ENCODE data around the gene C5orf58. TPM values are rescaled to one million over a fixed set of nuclear protein-coding genes. Genes with fewer than 3 reads are reported as not detected.

Gene C5orf58
- total and polyA plus RNA-seq, 9 of the 15 experiments (the other 6 are each of a cell fraction or from before 2014, with no cell fraction given): 1.5 to 7.6 (median 5.3) TPM

GRCh38 chr5:170218726-170219125, 14.1 kb upstream of the C5orf58 start:
- POLR2A ChIA-PET: no interaction called here
- H3K9me1 ChIP-seq (ENCODE audit: control insufficient read depth, insufficient read depth, low read length): no peaks in the 10 kb centered on the region
- in situ Hi-C loops (cut with MboI) (loop anchor here (25.0 kb wide), 1 partner anchor 1231 kb away; no protein-coding TSS in a partner anchor), intact Hi-C loops (cut with micrococcal nuclease) (no loop called here)
- H2AFZ ChIP-seq (ENCODE audit: low read depth, low read length): no peak overlapping the region
- H4K20me1 ChIP-seq (replicated peaks; ENCODE audit: control insufficient read depth, insufficient read depth, low read length): no peaks in the 10 kb centered on the region; the same call in 1 of the 2 replicates
- H3K27me3 ChIP-seq (ENCODE audit: control insufficient read depth in 2 of 2, insufficient read depth in 2 of 2, low read length in 2 of 2): peaks cover 0 to 5% of the 10 kb centered on the region in 2 experiments; a peak in 2 of 5 replicates
- H3K4me2 ChIP-seq (ENCODE audit: insufficient read depth, low read length): no peak overlapping the region
- H3K4me3 ChIP-seq: no peak overlapping the region
- ATAC-seq: no peak
- H3K4me1 ChIP-seq (replicated peaks in 1 of 2; ENCODE audit: control insufficient read depth in 2 of 2, insufficient read depth in 2 of 2, low read length in 2 of 2): no peaks in the 10 kb centered on the region
- BruUV-seq (replicated peaks): no TSS peak
- no peaks in the 10 kb centered on the region for H3K79me2 ChIP-seq (ENCODE audit: control insufficient read depth, insufficient read depth, low read length)
- 0% methylated on average over 1 of the region's 1 CpG for WGBS (ENCODE audit: insufficient coverage, low coverage, missing lambda C conversion rate)
- H3K27ac ChIP-seq (ENCODE audit: extremely low read depth, low read depth, low read length): no peak overlapping the region
- no peaks in the 10 kb centered on the region for H3K36me3 ChIP-seq (ENCODE audit: control insufficient read depth, insufficient read depth, low read length)
- CTCF ChIA-PET (ENCODE audit: low intra/inter-chr PET ratio): interaction anchor here (0.7 kb wide), 1 partner anchor 119 kb away, joined by 4 read pairs; no protein-coding TSS in a partner anchor
- no peak for FAIRE-seq
- H3K9ac ChIP-seq (ENCODE audit: insufficient read depth in 1 of 2, low read depth in 2 of 2, low read length in 2 of 2): no peak overlapping the region
- no peaks in the 10 kb centered on the region for H3K9me3 ChIP-seq (replicated peaks; ENCODE audit: control insufficient read depth, insufficient read depth, low read depth, low read length)
- no peak for DNase-seq (ENCODE audit: extremely low read depth in 1 of 4, low spot score in 3 of 4)
- TF ChIP-seq SIX5 (IDR thresholded peaks at IDR 0.05; ENCODE audit: borderline replicate concordance in 1 of 2, insufficient read depth in 1 of 2, low read depth in 1 of 2, low read length in 2 of 2) (no peak), CLOCK (CRISPR knock-in tag; IDR thresholded peaks at IDR 0.05; ENCODE audit: borderline replicate concordance) (no peak), SMAD4 (CRISPR knock-in tag; conservative IDR thresholded peaks at IDR 0.05) (no peak), ATF4 (CRISPR knock-in tag; IDR thresholded peaks at IDR 0.05) (no peak), ZFPM2 (CRISPR knock-in tag; IDR thresholded peaks at IDR 0.05) (no peak), ADNP (tag; IDR thresholded peaks at IDR 0.05) (no peak), ETV5 (CRISPR knock-in tag; IDR thresholded peaks at IDR 0.05; ENCODE audit: low read depth) (no peak), E2F6 (IDR thresholded peaks at IDR 0.05; ENCODE audit: borderline replicate concordance in 1 of 2, extremely low read depth in 1 of 2, insufficient read depth in 1 of 2, insufficient read length in 1 of 2, low read depth in 1 of 2, low read length in 1 of 2, poor library complexity in 1 of 2, severe bottlenecking in 1 of 2) (no peak), ZMIZ1 (IDR thresholded peaks at IDR 0.05; ENCODE audit: low read depth in 2 of 2, low read length in 2 of 2) (no peak), KDM2B (CRISPR knock-in tag; IDR thresholded peaks at IDR 0.05) (no peak), RFX7 (CRISPR knock-in tag; IDR thresholded peaks at IDR 0.05) (no peak), XRCC4 (IDR thresholded peaks at IDR 0.05; ENCODE audit: extremely low read depth, insufficient read depth, insufficient read length) (no peak)
